ENCODE measurements around the gene MRRF. TPM values are rescaled to one million over a fixed set of nuclear protein-coding genes. Genes with fewer than 3 reads are reported as not detected.
A peak's percentile ranks its signal among the peaks of the same experiment; 100 is the strongest.

MRRF gene
- total RNA-seq, 1 donor from 2014 or later, result 55.2 TPM

GRCh38 chr9:122372856-122373845 is 108.5 kb downstream of the MRRF start:
- ATAC-seq (ENCODE audit: low read depth) (no peak), DNase-seq (no peak)
- ChIA-PET CTCF (no interaction called here), POLR2A (no interaction called here)
- no peaks in the 10 kb centered on the region for H3K27me3 Mint-ChIP-seq
- intact Hi-C loops (cut with micrococcal nuclease), result loop anchor here (10.0 kb wide), 1 partner anchor 108 kb away; the partner anchor contains the start of genes MRRF and RBM18
- no peak overlapping the region for H3K4me3 Mint-ChIP-seq
- TF ChIP-seq CTCF (IDR thresholded peaks at IDR 0.05), result no peak
- no peak overlapping the region for H3K27ac Mint-ChIP-seq
- H3K9me3 Mint-ChIP-seq, result no peaks in the 10 kb centered on the region
- peaks cover 2% of the 10 kb centered on the region for H3K36me3 Mint-ChIP-seq (ENCODE audit: low read depth)
- H3K4me1 Mint-ChIP-seq, result peaks cover 57% of the 10 kb centered on the region

GRCh38 chr9:122374885-122375420 is 110.3 kb downstream of the MRRF start:
- Mint-ChIP-seq H3K36me3 (ENCODE audit: low read depth) (peaks cover 20% of the 10 kb centered on the region), H3K4me3 (no peak overlapping the region), H3K9me3 (no peaks in the 10 kb centered on the region), H3K4me1 (peaks cover 58% of the 10 kb centered on the region), H3K27ac (no peak overlapping the region), H3K27me3 (no peaks in the 10 kb centered on the region)
- no peak for TF ChIP-seq CTCF (IDR thresholded peaks at IDR 0.05)
- ATAC-seq (ENCODE audit: low read depth), result no peak
- POLR2A ChIA-PET, result no interaction called here
- intact Hi-C loops (cut with micrococcal nuclease), result loop anchor here (10.0 kb wide), 1 partner anchor 110 kb away; the partner anchor contains the start of genes MRRF and RBM18
- CTCF ChIA-PET, result no interaction called here
- DNase-seq, result no peak

DNA sequence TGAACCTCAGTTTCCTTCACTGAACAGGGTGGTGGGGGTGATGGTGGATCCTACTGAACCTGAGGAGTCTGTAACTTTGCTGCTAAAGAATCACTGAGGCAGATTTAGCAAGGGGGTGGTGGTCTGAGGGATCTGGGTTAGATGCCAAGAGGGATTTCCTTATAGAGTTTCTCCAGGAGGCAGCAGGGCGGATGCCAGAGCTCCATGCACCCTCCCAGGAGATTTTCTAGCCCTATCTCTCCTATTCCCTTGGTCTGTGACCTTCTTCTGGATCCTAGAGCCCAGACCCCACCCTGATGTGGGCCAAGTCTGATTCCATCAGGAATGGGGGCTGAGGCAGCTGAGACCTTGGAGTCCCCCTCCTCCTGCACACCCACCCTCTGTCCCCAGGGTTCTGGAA is 112.1 kb downstream of the MRRF start:
- CTCF ChIA-PET, result no interaction called here
- Mint-ChIP-seq H3K27me3 (no peaks in the 10 kb centered on the region), H3K9me3 (no peaks in the 10 kb centered on the region), H3K4me3 (no peak overlapping the region), H3K4me1 (peaks cover 43% of the 10 kb centered on the region), H3K36me3 (ENCODE audit: low read depth) (peaks cover 32% of the 10 kb centered on the region), H3K27ac (no peak overlapping the region)
- POLR2A ChIA-PET, result interaction anchor here (0.6 to 1.1 kb wide), 3 partner anchors 13 to 583 kb away, joined by 3 to 4 read pairs (median 3); no protein-coding TSS in a partner anchor
- DNase-seq (no peak), ATAC-seq (ENCODE audit: low read depth) (no peak)
- intact Hi-C loops (cut with micrococcal nuclease), result loop anchor here (2.0 to 10.0 kb wide), 2 partner anchors 76 to 112 kb away; partner anchors contain the start of genes MRRF and RBM18
- no peak for TF ChIP-seq CTCF (IDR thresholded peaks at IDR 0.05)

- no peak overlapping the region for H3K4me3 Mint-ChIP-seq
- peak; percentile 49 for ATAC-seq (ENCODE audit: low read depth)
- ChIA-PET CTCF (no interaction called here), POLR2A (interaction anchor here (0.6 to 0.7 kb wide), 2 partner anchors 12 to 582 kb away, joined by 3 to 4 read pairs; no protein-coding TSS in a partner anchor)
- DNase-seq, result no peak
- H3K27ac Mint-ChIP-seq, result no peak overlapping the region
- intact Hi-C loops (cut with micrococcal nuclease), result loop anchor here (2.0 to 10.0 kb wide), 2 partner anchors 75 to 113 kb away; partner anchors contain the start of genes MRRF and RBM18
- no peaks in the 10 kb centered on the region for H3K9me3 Mint-ChIP-seq
- no peaks in the 10 kb centered on the region for H3K27me3 Mint-ChIP-seq
- TF ChIP-seq CTCF (IDR thresholded peaks at IDR 0.05), result no peak
- H3K36me3 Mint-ChIP-seq (ENCODE audit: low read depth), result peaks cover 35% of the 10 kb centered on the region
- H3K4me1 Mint-ChIP-seq, result peaks cover 38% of the 10 kb centered on the region
Measured at GRCh38 chr9:122377241-122378164, 112.8 kb downstream of the MRRF start.

All from activated B cell treated with CpG ODN at 0.5 μM for 24 hours (primary cell).